Measurements from ENCODE around the gene FAM216B. TPM values are rescaled to one million over a fixed set of nuclear protein-coding genes. Genes with fewer than 3 reads are reported as not detected.

FAM216B gene
- total RNA-seq, 2 experiments from 2014 or later, result not detected

DNA sequence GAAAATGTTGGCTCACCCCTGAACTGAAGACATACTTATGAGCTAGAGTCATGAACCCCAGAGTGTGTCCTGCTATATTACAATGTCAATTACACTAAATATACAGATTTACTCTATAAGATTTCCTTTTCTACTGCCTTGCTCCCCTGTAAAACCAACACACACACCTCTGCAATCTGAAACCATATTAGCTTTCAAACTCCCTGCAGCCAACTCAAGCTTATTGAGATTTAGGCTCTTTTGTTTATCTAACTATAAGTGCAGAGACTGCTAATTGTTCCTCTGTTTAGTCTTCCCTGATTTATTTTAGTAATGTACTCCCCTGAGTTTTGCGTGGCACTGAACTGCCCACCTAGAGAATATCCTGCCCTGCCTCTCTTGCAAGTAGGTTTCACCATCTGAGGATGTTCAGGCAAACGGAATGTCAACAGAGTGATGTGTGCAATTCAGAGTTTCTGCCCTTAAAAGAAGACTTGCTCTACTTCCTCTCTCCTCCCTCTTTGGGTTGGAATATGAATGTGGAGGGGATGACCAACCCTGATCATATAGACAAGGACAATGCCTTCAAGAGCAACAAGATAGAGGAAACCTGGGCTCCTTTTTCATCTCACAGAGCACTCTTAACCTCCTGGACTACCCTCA is 22.3 kb downstream of the FAM216B start:
- Histone ChIP-seq H3K79me2 (ENCODE audit: insufficient read depth, low read depth, low read length) (no peaks in the 10 kb centered on the region), H2AFZ (ENCODE audit: low read length) (no peak overlapping the region), H3K4me3 (ENCODE audit: low read depth, low read length, poor library complexity, severe bottlenecking) (no peak overlapping the region), H3K9me2 (ENCODE audit: insufficient read depth, low read length) (no peaks in the 10 kb centered on the region), H3K4me1 (ENCODE audit: insufficient read depth, low read length, poor library complexity, severe bottlenecking) (no peaks in the 10 kb centered on the region), H3K9me3 (ENCODE audit: low read length) (no peaks in the 10 kb centered on the region), H3K4me2 (ENCODE audit: low read length) (no peak overlapping the region), H3K27ac (ENCODE audit: low read depth, low read length, poor library complexity, severe bottlenecking) (no peak overlapping the region), H4K20me1 (ENCODE audit: insufficient read depth, low read length) (no peaks in the 10 kb centered on the region), H3K36me3 (ENCODE audit: insufficient read depth, low read length) (no peaks in the 10 kb centered on the region)
- intact Hi-C loops (cut with micrococcal nuclease; ENCODE audit: unreplicated experiment), result no loop called here
- BruUV-seq (replicated peaks), result no TSS peak
- ChIA-PET CTCF (ENCODE audit: unreplicated experiment) (no interaction called here), POLR2A (no interaction called here)
- DNase-seq (ENCODE audit: low spot score), result no peak
- TF ChIP-seq EZH2phosphoT487 (IDR thresholded peaks at IDR 0.05; ENCODE audit: borderline replicate concordance, low read depth, low read length), result no peak
- TF ChIP-seq, protein P1, sequence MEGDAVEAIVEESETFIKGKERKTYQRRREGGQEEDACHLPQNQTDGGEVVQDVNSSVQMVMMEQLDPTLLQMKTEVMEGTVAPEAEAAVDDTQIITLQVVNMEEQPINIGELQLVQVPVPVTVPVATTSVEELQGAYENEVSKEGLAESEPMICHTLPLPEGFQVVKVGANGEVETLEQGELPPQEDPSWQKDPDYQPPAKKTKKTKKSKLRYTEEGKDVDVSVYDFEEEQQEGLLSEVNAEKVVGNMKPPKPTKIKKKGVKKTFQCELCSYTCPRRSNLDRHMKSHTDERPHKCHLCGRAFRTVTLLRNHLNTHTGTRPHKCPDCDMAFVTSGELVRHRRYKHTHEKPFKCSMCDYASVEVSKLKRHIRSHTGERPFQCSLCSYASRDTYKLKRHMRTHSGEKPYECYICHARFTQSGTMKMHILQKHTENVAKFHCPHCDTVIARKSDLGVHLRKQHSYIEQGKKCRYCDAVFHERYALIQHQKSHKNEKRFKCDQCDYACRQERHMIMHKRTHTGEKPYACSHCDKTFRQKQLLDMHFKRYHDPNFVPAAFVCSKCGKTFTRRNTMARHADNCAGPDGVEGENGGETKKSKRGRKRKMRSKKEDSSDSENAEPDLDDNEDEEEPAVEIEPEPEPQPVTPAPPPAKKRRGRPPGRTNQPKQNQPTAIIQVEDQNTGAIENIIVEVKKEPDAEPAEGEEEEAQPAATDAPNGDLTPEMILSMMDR (conservative IDR thresholded peaks at IDR 0.05; ENCODE audit: low read length), result no peak

DNA sequence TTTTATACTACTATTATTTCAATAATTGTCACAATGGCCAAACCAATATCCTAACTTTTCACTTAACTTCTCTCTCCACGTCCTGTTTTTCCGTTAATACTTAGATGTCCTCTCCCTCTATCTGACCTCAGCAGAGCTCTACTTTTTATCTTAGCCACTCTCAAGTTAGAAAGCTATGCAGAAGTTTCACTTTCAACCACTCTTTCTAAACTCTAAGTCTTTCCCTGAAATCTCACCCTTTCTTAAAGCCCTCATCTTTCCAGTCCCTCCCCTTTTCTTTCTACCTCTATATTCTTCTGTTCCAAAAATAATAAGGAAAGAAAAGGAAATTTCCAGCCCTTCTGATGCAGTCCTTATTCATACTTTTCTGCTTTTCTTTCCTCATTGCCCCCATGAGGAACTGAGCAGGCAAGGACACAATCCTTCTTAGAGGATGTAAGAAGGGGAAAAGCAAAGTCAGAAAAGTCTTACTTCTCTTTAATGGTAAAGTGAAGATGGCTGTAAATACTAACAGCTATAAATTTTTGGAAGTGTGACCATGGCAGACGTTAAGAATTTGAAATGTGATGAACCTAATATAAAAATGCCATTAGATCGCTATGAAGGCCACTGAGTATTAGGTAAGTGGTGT is 23.0 kb downstream of the FAM216B start:
- intact Hi-C loops (cut with micrococcal nuclease; ENCODE audit: unreplicated experiment), result no loop called here
- H3K4me2 ChIP-seq (ENCODE audit: low read length), result no peak overlapping the region
- POLR2A ChIA-PET, result no interaction called here

More for the DNA sequence above, 23.0 kb downstream of the FAM216B start:
- Histone ChIP-seq H3K79me2 (ENCODE audit: insufficient read depth, low read depth, low read length) (no peaks in the 10 kb centered on the region), H3K4me3 (ENCODE audit: low read depth, low read length, poor library complexity, severe bottlenecking) (no peak overlapping the region), H2AFZ (ENCODE audit: low read length) (no peak overlapping the region), H3K9me3 (ENCODE audit: low read length) (no peaks in the 10 kb centered on the region), H3K4me1 (ENCODE audit: insufficient read depth, low read length, poor library complexity, severe bottlenecking) (no peaks in the 10 kb centered on the region), H3K27ac (ENCODE audit: low read depth, low read length, poor library complexity, severe bottlenecking) (no peak overlapping the region), H4K20me1 (ENCODE audit: insufficient read depth, low read length) (no peaks in the 10 kb centered on the region), H3K9me2 (ENCODE audit: insufficient read depth, low read length) (no peaks in the 10 kb centered on the region), H3K36me3 (ENCODE audit: insufficient read depth, low read length) (no peaks in the 10 kb centered on the region)
- no peak for DNase-seq (ENCODE audit: low spot score)
- TF ChIP-seq EZH2phosphoT487 (IDR thresholded peaks at IDR 0.05; ENCODE audit: borderline replicate concordance, low read depth, low read length), result no peak
- TF ChIP-seq, protein P1 (conservative IDR thresholded peaks at IDR 0.05; ENCODE audit: low read length), result no peak
- no TSS peak for BruUV-seq (replicated peaks)
- CTCF ChIA-PET (ENCODE audit: unreplicated experiment), result no interaction called here
